Left lung (tissue), 10 donors: ENCODE results near the gene CABP4. TPM values are rescaled to one million over a fixed set of nuclear protein-coding genes. Genes with fewer than 3 reads are reported as not detected.
A peak's percentile ranks its signal among the peaks of the same experiment; 100 is the strongest.

Source experiments
- ATAC-seq: fragments of 200-7000 bp; cut with Tn5 transposase; one replicate; pipeline ENCODE4 v1.9.1; 2020; ENCODE audit warnings: moderate library complexity
- DNase-seq, 4 donors: peaks; one replicate each; pipeline ENCODE4 v3.0.0-alpha.2; 2013 to 2020
- H3K27ac ChIP-seq, 2 donors: fragments of 200-600 bp; sonication (generic) in 1 of 2; one replicate each; pipeline versions ENCODE4 v1.5.0 to v1.8.0; 2020 to 2021
- H3K27me3 ChIP-seq, 2 donors: fragments of 200-600 bp; sonication (generic) in 1 of 2; one replicate each; pipeline versions ENCODE4 v1.5.0 to v1.8.0; 2020 to 2021
- H3K36me3 ChIP-seq, 2 donors: fragments of 200-600 bp; sonication (generic) in 1 of 2; one replicate each; pipeline versions ENCODE4 v1.5.0 to v1.8.0; 2020 to 2021
- H3K4me1 ChIP-seq, 2 donors: fragments of 200-600 bp; one replicate each; pipeline ENCODE4 v1.8.0; 2021
- H3K4me3 ChIP-seq, 2 donors: fragments of 200-600 bp; sonication (generic) in 1 of 2; one replicate each; pipeline versions ENCODE4 v1.5.0 to v1.8.0; 2020 to 2021; ENCODE audit warnings: mild to moderate bottlenecking in 1 of 2
- H3K9me3 ChIP-seq, 2 donors: fragments of 200-600 bp; sonication (generic) in 1 of 2; one replicate each; pipeline versions ENCODE4 v1.5.0 to v1.8.0; 2020 to 2021
- intact Hi-C, 2 donors: fragments of 100-400 bp; cut with DNase I; formaldehyde crosslinking; loops; one replicate each; pipeline versions ENCODE4 v1.11.2 to v1.14.2; 2022
- polyA plus RNA-seq, 6 donors: library from polyadenylated mRNA; unstranded; fragments of 120-200 nt; gene quantifications; one replicate each; pipeline ENCODE4 v1.2.1, GENCODE V29; 2013; ENCODE audit not compliant: insufficient read length in 6 of 6
- total RNA-seq, 2 donors: library from RNA; stranded (reverse); fragmentation: NEBNext Ultra II Directional; extraction: Animal tissue kit (Norgen Biotek cat#: 25700); gene quantifications; one replicate each; pipeline ENCODE4 v1.2.1, GENCODE V29; 2021
- TF ChIP-seq, protein P1 (sequence below), 2 donors: fragments of 200-600 bp; sonication (generic) in 1 of 2; IDR thresholded peaks; one replicate each; pipeline versions ENCODE4 v1.5.0 to v1.8.0; 2021; ENCODE audit warnings: antibody characterized with exemption in 2 of 2
- donor health status: DM: no; HTN: yes; CAD: no.
- donor health status: DM: no; HTN: no; CAD: no.

Gene CABP4
- total and polyA plus RNA-seq, 8 donors: 1.4 to 2.8 (median 2.2) TPM

DNA sequence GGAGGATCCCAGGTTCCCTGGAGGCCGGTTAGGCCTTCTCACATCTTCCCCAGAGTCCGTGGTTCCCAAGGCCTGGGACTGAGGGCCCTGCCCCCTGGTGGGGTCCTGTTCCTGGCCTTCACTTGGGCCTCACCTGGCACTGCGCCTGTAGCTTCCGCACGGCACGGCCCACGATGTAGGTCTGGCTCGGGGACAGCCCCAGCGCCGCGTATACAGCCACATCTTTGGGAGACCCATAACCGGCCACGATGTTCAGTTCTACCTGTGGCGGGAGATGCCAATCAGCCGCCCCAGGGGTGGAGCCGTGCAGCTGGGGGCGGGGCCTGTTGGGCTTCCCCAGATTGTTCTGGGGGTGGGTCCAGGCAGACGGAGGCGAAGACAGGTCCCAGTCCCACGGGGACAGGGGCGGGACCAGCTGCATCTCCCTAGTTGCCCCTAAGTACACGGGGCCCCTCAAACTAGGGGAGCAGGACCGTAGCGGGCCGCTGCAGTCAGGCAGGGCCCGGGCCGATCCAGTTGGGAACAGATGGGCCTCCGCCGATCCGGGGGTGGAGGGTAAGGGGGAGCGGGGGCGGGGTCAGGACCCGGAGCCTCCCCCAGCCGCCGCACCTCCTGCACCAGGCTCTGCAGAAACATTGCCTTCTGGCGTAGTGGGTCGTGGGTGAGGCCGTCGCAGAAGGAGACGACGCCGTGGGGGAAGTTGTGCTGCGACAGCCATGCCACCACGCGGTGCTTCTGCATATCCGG, 37.8 kb downstream of the CABP4 start:
- no peak overlapping the region for H3K27ac ChIP-seq
- H3K4me1 ChIP-seq: no peaks in the 10 kb centered on the region
- no peak for ATAC-seq
- TF ChIP-seq, protein P1, sequence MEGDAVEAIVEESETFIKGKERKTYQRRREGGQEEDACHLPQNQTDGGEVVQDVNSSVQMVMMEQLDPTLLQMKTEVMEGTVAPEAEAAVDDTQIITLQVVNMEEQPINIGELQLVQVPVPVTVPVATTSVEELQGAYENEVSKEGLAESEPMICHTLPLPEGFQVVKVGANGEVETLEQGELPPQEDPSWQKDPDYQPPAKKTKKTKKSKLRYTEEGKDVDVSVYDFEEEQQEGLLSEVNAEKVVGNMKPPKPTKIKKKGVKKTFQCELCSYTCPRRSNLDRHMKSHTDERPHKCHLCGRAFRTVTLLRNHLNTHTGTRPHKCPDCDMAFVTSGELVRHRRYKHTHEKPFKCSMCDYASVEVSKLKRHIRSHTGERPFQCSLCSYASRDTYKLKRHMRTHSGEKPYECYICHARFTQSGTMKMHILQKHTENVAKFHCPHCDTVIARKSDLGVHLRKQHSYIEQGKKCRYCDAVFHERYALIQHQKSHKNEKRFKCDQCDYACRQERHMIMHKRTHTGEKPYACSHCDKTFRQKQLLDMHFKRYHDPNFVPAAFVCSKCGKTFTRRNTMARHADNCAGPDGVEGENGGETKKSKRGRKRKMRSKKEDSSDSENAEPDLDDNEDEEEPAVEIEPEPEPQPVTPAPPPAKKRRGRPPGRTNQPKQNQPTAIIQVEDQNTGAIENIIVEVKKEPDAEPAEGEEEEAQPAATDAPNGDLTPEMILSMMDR (IDR thresholded peaks at IDR 0.05): no peak
- intact Hi-C loops: no loop called here
- H3K9me3 ChIP-seq: no peaks in the 10 kb centered on the region
- no peaks in the 10 kb centered on the region for H3K27me3 ChIP-seq
- no peak overlapping the region for H3K4me3 ChIP-seq
- DNase-seq: peak in 1 of 4 donors; percentile 65
- peaks cover 0 to 97% of the 10 kb centered on the region in 2 donors for H3K36me3 ChIP-seq

DNA sequence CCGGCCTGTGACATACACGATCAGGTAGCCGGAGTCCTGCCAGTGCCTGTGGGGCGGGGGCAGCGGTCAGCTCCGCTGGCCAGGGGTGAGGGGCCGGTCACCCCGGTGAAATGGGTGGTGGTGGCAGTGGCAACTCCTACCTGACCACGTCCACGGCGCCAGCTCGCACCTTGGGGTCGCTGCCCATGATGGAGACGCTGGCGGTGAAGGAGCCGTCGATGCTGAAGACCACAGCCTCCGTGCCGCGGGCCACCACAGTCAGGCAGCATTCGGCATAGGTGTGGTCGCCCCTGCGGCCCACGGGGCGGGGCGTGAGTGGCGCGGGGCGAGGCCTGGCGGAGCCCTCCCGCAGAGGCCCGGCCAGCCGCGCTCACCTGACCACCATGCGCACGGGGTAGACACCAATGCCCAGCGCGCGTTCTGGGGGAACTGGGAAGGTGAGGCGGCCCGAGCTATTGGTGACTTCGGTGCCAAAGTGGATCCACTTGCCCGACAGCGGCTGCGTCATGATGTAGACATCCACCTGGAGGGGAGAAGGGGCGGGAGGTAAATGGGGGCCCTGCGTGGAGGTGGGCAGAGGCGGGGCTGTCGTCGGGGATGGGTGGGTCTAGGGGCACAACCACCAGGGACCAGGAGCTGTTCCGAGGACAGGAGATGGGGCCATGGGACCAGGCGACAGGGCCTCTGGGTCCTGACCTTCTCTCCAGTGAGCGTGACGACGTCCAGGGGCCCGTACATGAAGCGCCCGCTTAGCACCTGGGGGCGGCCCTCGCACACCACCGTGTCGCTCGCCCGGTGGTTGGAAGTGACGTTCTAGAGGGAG, 38.6 kb downstream of the CABP4 start:
- H3K4me3 ChIP-seq: no peak overlapping the region
- ATAC-seq (no peak), DNase-seq (peak in 1 of 4 donors; percentile 74)
- H3K9me3 ChIP-seq: no peaks in the 10 kb centered on the region
- intact Hi-C loops: no loop called here
- H3K4me1 ChIP-seq: no peaks in the 10 kb centered on the region
- peaks cover 0 to 99% of the 10 kb centered on the region in 2 donors for H3K36me3 ChIP-seq
- TF ChIP-seq, protein P1 (IDR thresholded peaks at IDR 0.05): no peak
- no peak overlapping the region for H3K27ac ChIP-seq
- no peaks in the 10 kb centered on the region for H3K27me3 ChIP-seq

DNA sequence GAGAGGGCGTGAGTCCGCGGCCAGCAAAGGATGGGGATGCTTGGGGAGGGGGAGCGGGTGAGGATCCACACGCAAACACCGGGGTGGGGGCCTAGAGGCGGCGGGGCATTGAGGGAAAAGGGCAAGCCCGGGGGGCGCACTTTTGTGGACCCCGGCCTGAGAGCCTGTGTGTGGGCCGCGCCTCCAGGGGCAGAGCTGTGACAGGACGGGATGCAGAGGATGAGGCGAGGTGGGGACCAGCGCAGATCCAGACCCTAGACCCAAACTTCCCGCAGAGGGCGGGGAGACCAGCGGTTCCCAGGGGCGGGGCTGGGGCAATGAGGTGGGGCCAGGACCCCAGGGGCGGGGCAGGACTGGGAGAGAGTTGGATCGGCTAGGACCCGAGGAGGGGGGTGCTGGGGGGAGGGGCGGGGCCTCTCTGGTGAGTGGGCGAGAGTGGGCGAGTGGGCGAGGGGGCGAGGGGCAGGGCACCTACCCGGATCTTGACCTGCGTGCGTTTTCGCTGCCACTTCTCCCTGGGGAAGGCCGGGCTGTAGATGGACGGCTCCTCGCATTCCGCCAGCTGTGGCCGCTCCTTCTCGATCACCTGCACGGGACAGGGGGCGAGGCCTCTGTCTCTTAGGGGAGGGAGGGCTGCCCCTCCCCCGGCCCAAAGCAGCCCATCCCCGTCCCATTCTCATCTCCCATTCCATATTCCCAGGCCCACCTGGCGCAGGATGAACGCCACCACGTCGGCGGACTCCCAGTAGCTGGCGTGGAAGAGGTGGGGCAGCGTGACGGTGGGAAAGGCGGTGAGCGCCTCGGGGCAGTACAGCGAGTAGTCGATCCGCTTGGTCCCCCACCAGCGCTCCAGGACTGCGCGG, 39.4 kb downstream of the CABP4 start:
- H3K4me3 ChIP-seq: no peak overlapping the region
- no peaks in the 10 kb centered on the region for H3K27me3 ChIP-seq
- no peaks in the 10 kb centered on the region for H3K9me3 ChIP-seq
- H3K27ac ChIP-seq: no peak overlapping the region
- peaks cover 0 to 98% of the 10 kb centered on the region in 2 donors for H3K36me3 ChIP-seq
- ATAC-seq: no peak
- TF ChIP-seq, protein P1 (IDR thresholded peaks at IDR 0.05): no peak
- intact Hi-C loops: no loop called here
- peak in 1 of 4 donors; percentile 65 for DNase-seq
- no peaks in the 10 kb centered on the region for H3K4me1 ChIP-seq

DNA sequence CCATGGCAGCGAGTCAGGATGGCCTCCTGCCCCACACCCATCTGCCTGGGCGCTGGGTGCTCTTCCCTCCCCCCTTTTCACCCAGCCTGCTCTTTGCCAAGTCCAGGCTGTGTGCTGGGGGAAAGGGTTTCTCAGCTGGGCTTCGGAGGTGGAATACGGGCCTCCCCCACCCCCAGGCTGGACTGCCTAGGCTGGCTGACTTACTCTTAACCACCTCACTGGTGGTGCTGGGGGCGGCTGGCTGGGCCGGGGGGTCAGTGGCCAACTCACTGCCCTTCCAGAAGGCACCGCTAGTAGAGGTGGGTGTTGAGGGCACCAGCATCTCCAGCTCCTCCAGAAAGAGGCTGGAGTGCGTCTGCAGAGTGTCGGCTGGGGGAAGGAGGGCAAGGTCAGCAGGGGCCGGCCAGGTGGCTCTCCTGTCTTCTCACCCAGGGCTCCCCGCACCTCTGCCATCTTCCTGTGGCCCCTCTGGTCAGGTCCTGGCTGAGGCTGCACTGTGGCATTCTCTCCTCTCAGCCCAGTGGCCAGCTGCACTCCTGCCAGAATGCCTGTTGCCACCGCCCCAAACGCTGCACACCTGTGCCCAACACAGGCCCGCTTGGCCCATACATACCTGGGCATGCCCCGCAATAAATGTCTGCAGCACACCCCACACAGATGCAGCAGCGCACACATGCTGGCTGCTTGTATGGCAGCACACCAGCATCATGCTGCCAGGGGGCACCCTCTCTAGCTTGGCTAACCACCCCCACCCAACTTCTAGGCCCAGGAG, 40.3 kb downstream of the CABP4 start:
- peaks cover 0 to 96% of the 10 kb centered on the region in 2 donors for H3K36me3 ChIP-seq

More for the DNA sequence above, 40.3 kb downstream of the CABP4 start:
- intact Hi-C loops: no loop called here
- no peaks in the 10 kb centered on the region for H3K27me3 ChIP-seq
- TF ChIP-seq, protein P1 (IDR thresholded peaks at IDR 0.05): no peak
- H3K9me3 ChIP-seq: no peaks in the 10 kb centered on the region
- H3K4me1 ChIP-seq: no peaks in the 10 kb centered on the region
- no peak for ATAC-seq
- no peak overlapping the region for H3K4me3 ChIP-seq
- H3K27ac ChIP-seq: no peak overlapping the region
- DNase-seq: peak in 1 of 4 donors; percentile 68
